ENCODE data around the gene TYSND1. TPM values are rescaled to one million over a fixed set of nuclear protein-coding genes. Genes with fewer than 3 reads are reported as not detected.
A peak's percentile ranks its signal among the peaks of the same experiment; 100 is the strongest.
"Not testable (repeated sequence)": the region's sequence is repeated elsewhere in the genome, so short reads cannot be mapped to it uniquely, and the experiment has no call there.

TYSND1 gene
- total RNA-seq, 1 donor from 2014 or later: 16.0 TPM

GRCh38 chr10:70101668-70102067 lies 44.8 kb downstream of the TYSND1 start:
- ATAC-seq: no peak

DNA sequence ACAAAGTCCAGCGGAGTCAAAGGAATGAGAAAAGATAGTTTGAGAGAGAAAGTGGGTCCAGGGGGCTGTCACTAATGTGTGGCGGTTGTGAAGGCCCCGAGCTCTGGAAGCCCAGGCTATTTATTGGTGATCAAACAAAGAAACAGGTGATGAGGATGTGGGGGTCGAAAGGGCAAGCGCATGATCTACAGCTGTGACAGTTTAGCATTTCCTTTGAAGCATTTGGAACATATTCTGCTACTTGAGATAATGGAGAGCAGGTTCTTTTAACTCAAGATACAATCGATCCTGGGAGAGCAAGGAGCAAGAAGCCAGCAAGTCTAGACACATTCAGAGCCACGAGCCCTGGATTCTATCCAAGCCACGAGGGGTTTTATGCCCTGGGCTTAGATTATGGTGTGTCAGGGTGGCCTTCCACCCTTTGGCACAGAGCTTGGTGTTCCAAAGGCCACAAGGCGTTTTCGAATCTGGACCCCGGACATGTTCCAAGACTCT lies 45.4 kb downstream of the TYSND1 start:
- ATAC-seq: not testable (repeated sequence)

GRCh38 chr10:70098271-70098670 lies 48.2 kb downstream of the TYSND1 start:
- no peak for ATAC-seq

GRCh38 chr10:70097459-70097858 lies 49.0 kb downstream of the TYSND1 start:
- ATAC-seq: no peak

GRCh38 chr10:70096705-70097420 lies 49.6 kb downstream of the TYSND1 start:
- ATAC-seq: no peak

GRCh38 chr10:70096016-70096704 lies 50.3 kb downstream of the TYSND1 start:
- no peak for ATAC-seq

- ATAC-seq: no peak
Measured at GRCh38 chr10:70094250-70094649, 52.2 kb downstream of the TYSND1 start.

DNA sequence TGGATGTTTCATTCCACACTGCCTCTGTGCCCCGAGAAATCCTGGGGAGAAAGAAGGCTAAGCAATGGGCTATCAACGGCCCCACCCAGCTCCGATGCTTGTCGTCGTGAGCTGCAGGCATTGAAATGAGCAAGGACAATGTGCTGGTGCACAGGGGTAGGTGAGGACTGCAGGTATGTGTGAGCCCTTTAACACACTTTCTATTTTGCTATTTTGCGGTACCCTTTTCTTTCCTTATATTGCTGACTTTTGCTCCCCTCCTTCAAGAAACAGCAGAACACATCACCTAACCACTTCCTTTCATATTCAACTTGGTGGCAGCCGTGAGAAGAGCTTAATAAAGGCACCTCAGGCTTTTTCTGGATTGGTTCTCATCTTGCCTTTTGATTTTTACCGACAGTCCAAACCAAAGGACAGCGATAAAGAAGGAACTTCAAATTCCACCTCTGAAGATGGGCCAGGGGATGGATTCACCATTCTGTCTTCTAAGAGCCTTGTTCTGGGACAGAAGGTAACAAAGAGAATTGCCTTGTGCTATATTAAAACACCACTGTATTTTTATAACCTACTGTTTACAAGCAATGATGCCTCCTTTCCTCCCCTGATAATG lies 53.1 kb downstream of the TYSND1 start:
- no peak for ATAC-seq

DNA sequence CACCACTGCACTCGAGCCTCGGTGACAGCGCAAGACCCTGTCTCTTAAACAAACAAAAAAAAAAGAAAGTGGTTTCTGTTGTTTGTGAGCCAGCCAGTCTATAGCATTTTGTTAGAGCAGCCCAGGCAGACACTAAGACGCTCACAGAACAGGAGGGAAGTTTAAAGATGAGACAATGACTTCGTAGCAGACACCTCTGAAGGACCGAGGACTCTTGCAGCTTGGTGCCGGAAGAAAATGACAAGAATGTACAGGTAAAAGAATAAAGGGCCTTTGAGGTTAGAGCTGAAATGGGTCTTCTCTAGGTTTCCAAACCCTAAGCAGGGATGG lies 54.1 kb downstream of the TYSND1 start:
- ATAC-seq: no peak

- ATAC-seq: no peak
Measured at GRCh38 chr10:70090951-70091350, 55.5 kb downstream of the TYSND1 start.

- peak; percentile 48 for ATAC-seq
Measured at GRCh38 chr10:70090013-70090412, 56.5 kb downstream of the TYSND1 start.

DNA sequence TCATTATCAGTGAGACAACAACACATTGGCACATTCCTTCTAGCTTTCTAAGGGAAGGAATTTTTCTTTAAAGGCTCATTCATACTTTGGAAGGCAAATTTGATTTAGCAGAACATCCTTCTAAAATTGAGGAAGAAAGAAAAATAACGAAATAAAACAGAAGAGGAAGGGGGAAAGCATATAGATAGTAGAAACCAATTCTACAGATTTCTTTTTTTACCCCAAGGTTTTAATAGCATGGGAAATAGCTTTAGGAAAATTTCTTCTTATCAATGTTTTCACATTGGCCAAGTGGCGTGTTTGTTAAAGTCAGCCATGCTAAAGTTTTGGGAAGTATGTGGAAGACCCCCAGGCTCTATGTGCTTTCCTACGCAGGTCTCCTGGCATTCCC lies 58.2 kb downstream of the TYSND1 start:
- ATAC-seq: no peak

Other genes with a start within 250 kb of the TYSND1 start
- 18.8 TPM for gene MACROH2A2, start 93.9 kb downstream of the TYSND1 start, total RNA-seq
- gene AIFM2, start 13.9 kb downstream of the TYSND1 start, total RNA-seq: 3.7 TPM
- gene SAR1A, start 23.8 kb upstream of the TYSND1 start, total RNA-seq: 67.6 TPM
- 158 TPM for gene PPA1, start 86.7 kb upstream of the TYSND1 start, total RNA-seq
- 0.04 TPM for gene NPFFR1, start 137.3 kb upstream of the TYSND1 start, total RNA-seq
- gene LRRC20, start 235.9 kb upstream of the TYSND1 start, total RNA-seq: 7.5 TPM

All from esophagus mucosa (tissue), 1 donor.